H1 (cell line): ENCODE data around the gene OR11H7. TPM values are rescaled to one million over a fixed set of nuclear protein-coding genes. Genes with fewer than 3 reads are reported as not detected.

ENCODE experiments used
- CTCF ChIA-PET: fragments of 300-600 bp; sonication (Branson Sonifier 250); formaldehyde crosslinking; loops from one replicate; lab custom pipeline; 2021; ENCODE audit not compliant: partially characterized antibody; lab: Charles Lee
- POLR2A ChIA-PET: fragments of 300-600 bp; sonication (Branson Sonifier 250); formaldehyde crosslinking; loops from one replicate; lab custom pipeline; 2021; ENCODE audit warnings: inconsistent platforms; ENCODE audit not compliant: partially characterized antibody; lab: Charles Lee
- DNase-seq, 2 experiments: peaks; one replicate each; pipeline versions ENCODE4 v3.0.0 to v3.0.0-alpha.2; 2010 to 2022; ENCODE audit warnings: low spot score in 2 of 2, low read depth in 1 of 2, mixed read lengths in 1 of 2
- FAIRE-seq: peaks from 2 replicates; lab custom pipeline; 2011; peaks lifted over from hg19 to GRCh38; lab: Jason Lieb, UNC
- H2AFZ ChIP-seq: 2 replicates; pipeline ENCODE4 v1.8.1; 2012; ENCODE audit warnings: low read length, inconsistent platforms
- H2AK5ac ChIP-seq: 2 replicates; pipeline ENCODE4 v1.6.1; 2013; ENCODE audit warnings: low read depth, low read length
- H2BK120ac ChIP-seq: replicated peaks from 2 replicates; pipeline ENCODE3; 2013; ENCODE audit warnings: low read depth, low read length, inconsistent platforms
- H2BK12ac ChIP-seq: 2 replicates; pipeline ENCODE4 v1.6.1; 2013; ENCODE audit warnings: low read depth, low read length
- H2BK15ac ChIP-seq: 2 replicates; pipeline ENCODE4 v1.6.1; 2013; ENCODE audit warnings: low read length
- H2BK20ac ChIP-seq: 2 replicates; pipeline ENCODE4 v1.6.1; 2013; ENCODE audit warnings: low read length
- H2BK5ac ChIP-seq: 2 replicates; pipeline ENCODE4 v1.6.1; 2013; ENCODE audit warnings: low read depth, low read length
- H3K14ac ChIP-seq: 2 replicates; pipeline ENCODE4 v1.6.1; 2013; ENCODE audit warnings: inconsistent platforms; ENCODE audit not compliant: insufficient read length
- H3K18ac ChIP-seq: 2 replicates; pipeline ENCODE4 v1.6.1; 2013; ENCODE audit warnings: low read length; ENCODE audit errors: extremely low read depth
- H3K23ac ChIP-seq: 2 replicates; pipeline ENCODE4 v1.6.1; 2013; ENCODE audit warnings: inconsistent platforms; ENCODE audit not compliant: insufficient read length
- H3K23me2 ChIP-seq: 2 replicates; pipeline ENCODE4 v1.6.1; 2013; ENCODE audit warnings: low read depth, low read length
- H3K27ac ChIP-seq: 2 replicates; pipeline ENCODE4 v1.6.1; 2011; ENCODE audit warnings: low read depth, low read length, inconsistent platforms
- H3K27me3 ChIP-seq, 4 experiments: replicated peaks in 1 of 4; 1 replicate in 1 of 4; 2 replicates in 3 of 4; pipeline versions ENCODE4 v1.6.1 to v1.8.1; 2011 to 2013; ENCODE audit warnings: low read length in 3 of 4, mild to moderate bottlenecking in 3 of 4, inconsistent platforms in 2 of 4, mixed read lengths in 2 of 4, moderate library complexity in 1 of 4; ENCODE audit not compliant: control insufficient read depth in 3 of 4, insufficient read depth in 3 of 4; ENCODE audit errors: extremely low read depth in 1 of 4
- H3K36me3 ChIP-seq, 4 experiments: 2 replicates each; pipeline versions ENCODE4 v1.6.1 to v1.8.1; 2011 to 2013; ENCODE audit warnings: mild to moderate bottlenecking in 4 of 4, low read length in 3 of 4, moderate library complexity in 2 of 4, control low read depth in 1 of 4, inconsistent platforms in 1 of 4; ENCODE audit not compliant: insufficient read depth in 4 of 4, control insufficient read depth in 2 of 4
- H3K4ac ChIP-seq: replicated peaks from 2 replicates; pipeline ENCODE3; 2013; ENCODE audit warnings: low read length, low read depth, mixed read lengths, inconsistent platforms; ENCODE audit not compliant: insufficient read length
- H3K4me1 ChIP-seq, 4 experiments: replicated peaks in 1 of 4; 1 replicate in 1 of 4; 2 replicates in 3 of 4; pipeline versions ENCODE4 v1.6.1 to v1.8.1; 2011 to 2013; ENCODE audit warnings: low read length in 3 of 4, inconsistent platforms in 2 of 4, mixed read lengths in 1 of 4; ENCODE audit not compliant: insufficient read depth in 4 of 4, control insufficient read depth in 3 of 4
- H3K4me2 ChIP-seq, 2 experiments: 2 replicates each; pipeline versions ENCODE4 v1.6.1 to v1.8.1; 2011 to 2013; ENCODE audit warnings: low read depth in 2 of 2, low read length in 2 of 2, control low read depth in 1 of 2, inconsistent platforms in 1 of 2, mild to moderate bottlenecking in 1 of 2; ENCODE audit not compliant: insufficient read depth in 1 of 2
- H3K4me3 ChIP-seq, 4 experiments: fragments of 200-600, 300-600 bp in 1 of 4; sonication (generic), shearing (Covaris generic), sonication (Bioruptor Twin) in 1 of 4; 2 replicates each; pipeline versions ENCODE4 v1.5.1 to v1.8.1; 2011 to 2016; ENCODE audit warnings: low read length in 4 of 4, low read depth in 3 of 4, control low read depth in 2 of 4, inconsistent platforms in 2 of 4, mild to moderate bottlenecking in 2 of 4, mixed read lengths in 1 of 4, moderate library complexity in 1 of 4; ENCODE audit not compliant: insufficient read depth in 2 of 4; ENCODE audit errors: extremely low read depth in 1 of 4
- H3K56ac ChIP-seq: replicated peaks from 2 replicates; pipeline ENCODE3; 2013; ENCODE audit warnings: low read depth, mild to moderate bottlenecking, mixed read lengths, low read length, inconsistent platforms; ENCODE audit not compliant: insufficient read length
- H3K79me1 ChIP-seq: 2 replicates; pipeline ENCODE4 v1.6.1; 2013; ENCODE audit warnings: low read depth, low read length, control low read depth
- H3K79me2 ChIP-seq, 2 experiments: 2 replicates each; pipeline versions ENCODE4 v1.6.1 to v1.8.1; 2012 to 2013; ENCODE audit warnings: low read length in 2 of 2, mild to moderate bottlenecking in 2 of 2, inconsistent platforms in 1 of 2; ENCODE audit not compliant: insufficient read depth in 2 of 2, control insufficient read depth in 1 of 2
- H3K9ac ChIP-seq, 4 experiments: replicated peaks in 1 of 4; 1 replicate in 1 of 4; 2 replicates in 3 of 4; pipeline versions ENCODE4 v1.6.1 to v1.8.1; 2011 to 2013; ENCODE audit warnings: low read depth in 3 of 4, low read length in 3 of 4, control low read depth in 2 of 4, mild to moderate bottlenecking in 2 of 4, moderate library complexity in 2 of 4, inconsistent platforms in 1 of 4; ENCODE audit errors: extremely low read depth in 1 of 4
- H3K9me3 ChIP-seq, 2 experiments: 2 replicates each; pipeline versions ENCODE4 v1.6.1 to v1.8.1; 2012 to 2013; ENCODE audit warnings: mild to moderate bottlenecking in 2 of 2, moderate library complexity in 2 of 2, control low read depth in 1 of 2, inconsistent platforms in 1 of 2, low read depth in 1 of 2, low read length in 1 of 2, mixed read lengths in 1 of 2; ENCODE audit not compliant: insufficient read depth in 2 of 2
- H4K20me1 ChIP-seq, 2 experiments: replicated peaks in 1 of 2; 2 replicates each; pipeline versions ENCODE3 to v1.8.1; 2011 to 2013; ENCODE audit warnings: inconsistent platforms in 2 of 2, low read length in 2 of 2, mild to moderate bottlenecking in 1 of 2; ENCODE audit not compliant: insufficient read depth in 2 of 2, control insufficient read depth in 1 of 2
- H4K5ac ChIP-seq: 2 replicates; pipeline ENCODE4 v1.6.1; 2013; ENCODE audit warnings: low read length, low read depth, mixed read lengths, inconsistent platforms; ENCODE audit not compliant: insufficient read length
- H4K8ac ChIP-seq: 2 replicates; pipeline ENCODE4 v1.8.0; 2013; ENCODE audit warnings: mild to moderate bottlenecking, moderate library complexity, low read length, inconsistent platforms; ENCODE audit not compliant: insufficient read depth; ENCODE audit errors: extremely low read depth
- H4K91ac ChIP-seq: replicated peaks from 2 replicates; pipeline ENCODE3; 2013; ENCODE audit warnings: low read length, mixed read lengths, inconsistent platforms; ENCODE audit not compliant: insufficient read length
- ASH2L ChIP-seq: fragments of 200-600, 300-600 bp; sonication (generic); IDR thresholded peaks from one replicate; pipeline ENCODE4 v1.7.1; 2017; ENCODE audit warnings: low read length
- CBX5 ChIP-seq: fragments of 300-800, 300-1000 bp; sonication (generic); IDR thresholded peaks from 2 replicates; pipeline ENCODE4 v1.7.1; 2016; ENCODE audit warnings: antibody characterized with exemption, low read length, low read depth
- CHD2 ChIP-seq: IDR thresholded peaks from 2 replicates; pipeline ENCODE4 v1.6.1; 2012; ENCODE audit warnings: low read length, improper control_type of control experiment
- GABPA ChIP-seq: IDR thresholded peaks from 2 replicates; pipeline ENCODE4 v1.6.1; 2011; ENCODE audit warnings: mild to moderate bottlenecking, low read length, moderate library complexity, borderline replicate concordance; ENCODE audit not compliant: insufficient read depth
- MAX ChIP-seq: IDR thresholded peaks from 2 replicates; pipeline ENCODE4 v1.6.1; 2012; ENCODE audit warnings: inconsistent platforms
- PHF8 ChIP-seq: fragments of 200-600 bp; sonication (generic); conservative IDR thresholded peaks from 2 replicates; pipeline ENCODE4 v1.7.1; 2012; ENCODE audit warnings: low read depth, mild to moderate bottlenecking, inconsistent platforms, low read length, moderate library complexity
- SIRT6 ChIP-seq: IDR thresholded peaks from one replicate; pipeline ENCODE4 v1.7.1; 2012; ENCODE audit warnings: low read length, inconsistent platforms
- WGBS, 2 experiments: shearing (Covaris generic) in 1 of 2; methylation state at CpG; one replicate each; pipeline versions ENCODE4 v1.1.6 to v1.1.7; 2013 to 2015; ENCODE audit warnings: low lambda C conversion rate in 2 of 2, mixed read lengths in 2 of 2, inconsistent platforms in 1 of 2, low coverage in 1 of 2, missing lambda C conversion rate in 1 of 2; ENCODE audit not compliant: insufficient replicate concordance in 2 of 2, insufficient coverage in 1 of 2, insufficient read length in 1 of 2; ENCODE audit errors: extremely low coverage in 1 of 2, missing lambda C conversion rate in 1 of 2; 5-methylcytosine and 5-hydroxymethylcytosine counted together
- polyA plus RNA-seq, 7 experiments: library from polyadenylated mRNA; depleted of rRNA in 3 of 7; stranded (reverse) in 5 of 7; unstranded in 2 of 7; fragments of >200 nt in 5 of 7; fragments of 200-250 nt in 2 of 7; gene quantifications; 1 replicate in 5 of 7; 2 replicates in 1 of 7; 4 replicates in 1 of 7; pipeline versions ENCODE4 v1.2.1 to v1.2.3, GENCODE V29; 2011 to 2013; ENCODE audit warnings: missing spikeins in 2 of 7, mixed read lengths in 2 of 7
- total RNA-seq: library from RNA; stranded (reverse); fragmentation: NEBNext Ultra II Directional; extraction: Animal tissue kit (Norgen Biotek cat#: 25700); gene quantifications from 2 replicates; pipeline ENCODE4 v1.2.1, GENCODE V29; 2021

OR11H7 gene
- total and polyA plus RNA-seq, 2 of the 8 experiments (the other 6 are each of a cell fraction or from before 2014, with no cell fraction given) = not detected

DNA sequence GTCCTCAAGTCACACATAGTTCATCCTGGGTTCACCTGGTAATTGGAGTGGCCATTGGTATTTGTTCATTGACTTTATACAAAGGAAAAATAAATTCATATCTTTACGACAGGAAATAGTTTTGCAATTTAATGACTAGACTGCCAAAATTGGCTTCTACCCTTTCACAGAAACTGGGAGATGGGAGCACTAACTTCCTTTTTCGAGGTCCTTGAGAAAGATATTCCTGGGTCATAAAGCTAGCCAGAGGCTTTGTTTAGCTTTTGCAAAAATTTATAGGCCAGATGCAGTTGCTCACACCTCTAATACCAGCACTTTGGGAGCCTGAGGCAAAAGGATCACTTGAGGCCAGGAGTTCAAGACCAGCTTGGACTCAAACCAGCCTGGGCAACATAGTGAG is 48.3 kb upstream of the OR11H7 start:
- 62% methylated on average over 2 of the region's 2 CpGs; no CpG with 5 or more reads in 1 of the 2 experiments for WGBS, 2 experiments
- no peak overlapping the region for H4K5ac ChIP-seq
- no peaks in the 10 kb centered on the region for H3K79me2 ChIP-seq
- H2BK12ac ChIP-seq = no peak overlapping the region
- no peaks in the 10 kb centered on the region for H3K79me1 ChIP-seq
- H3K56ac ChIP-seq = no peak overlapping the region
- TF ChIP-seq SIRT6 (no peak), CHD2 (no peak), MAX (no peak), PHF8 (no peak), ASH2L (no peak), GABPA (no peak), CBX5 (no peak)
- no peak overlapping the region for H3K18ac ChIP-seq
- no peaks in the 10 kb centered on the region for H3K4me1 ChIP-seq
- FAIRE-seq (no peak), DNase-seq (no peak)
- no peak overlapping the region for H3K23ac ChIP-seq
- ChIA-PET POLR2A (no interaction called here), CTCF (no interaction called here)
- no peaks in the 10 kb centered on the region for H3K27me3 ChIP-seq
- H3K27ac ChIP-seq = no peak overlapping the region
- no peak overlapping the region for H2AFZ ChIP-seq
- no peak overlapping the region for H2BK120ac ChIP-seq
- no peak overlapping the region for H4K91ac ChIP-seq
- no peak overlapping the region for H3K4me3 ChIP-seq
- no peak overlapping the region for H2BK15ac ChIP-seq
- H3K4ac ChIP-seq = no peak overlapping the region
- peaks cover 2% of the 10 kb centered on the region; the same call in 1 of the 2 replicates for H3K23me2 ChIP-seq
- no peak overlapping the region for H2BK5ac ChIP-seq
- no peak overlapping the region for H4K8ac ChIP-seq
- no peak overlapping the region for H3K9ac ChIP-seq
- H3K36me3 ChIP-seq = no peaks in the 10 kb centered on the region
- H3K14ac ChIP-seq = no peak overlapping the region
- H4K20me1 ChIP-seq = no peaks in the 10 kb centered on the region
- H3K4me2 ChIP-seq = no peak overlapping the region
- peaks cover 63 to 67% of the 10 kb centered on the region in 2 experiments for H3K9me3 ChIP-seq
- no peak overlapping the region for H2AK5ac ChIP-seq
- no peak overlapping the region for H2BK20ac ChIP-seq
